ENCODE data around the gene PTPRG.

The PTPRG gene

GRCh38 chr3:61563313-61564271, 2.2 kb downstream of the PTPRG start:
- DNase-seq = no peak

- no peak for DNase-seq
Measured at GRCh38 chr3:61564395-61565059, 3.2 kb downstream of the PTPRG start.

GRCh38 chr3:61565569-61565968, 4.2 kb downstream of the PTPRG start:
- no peak for DNase-seq

GRCh38 chr3:61568127-61568526, 6.8 kb downstream of the PTPRG start:
- no peak for DNase-seq

GRCh38 chr3:61569856-61570580, 8.6 kb downstream of the PTPRG start:
- no peak for DNase-seq

- DNase-seq = no peak
Measured at GRCh38 chr3:61570813-61571212, 9.4 kb downstream of the PTPRG start.

GRCh38 chr3:61571516-61572336, 10.4 kb downstream of the PTPRG start:
- DNase-seq = no peak

- no peak for DNase-seq
Measured at GRCh38 chr3:61572879-61573278, 11.5 kb downstream of the PTPRG start.

- no peak for DNase-seq
Measured at GRCh38 chr3:61573441-61573840, 12.1 kb downstream of the PTPRG start.

GRCh38 chr3:61574854-61575253, 13.5 kb downstream of the PTPRG start:
- DNase-seq = no peak

- no peak for DNase-seq
Measured at GRCh38 chr3:61575893-61576292, 14.5 kb downstream of the PTPRG start.

- DNase-seq = no peak
Measured at GRCh38 chr3:61577760-61578159, 16.4 kb downstream of the PTPRG start.

- DNase-seq = no peak
Measured at GRCh38 chr3:61578667-61579367, 17.4 kb downstream of the PTPRG start.

- no peak for DNase-seq
Measured at GRCh38 chr3:61579685-61580084, 18.3 kb downstream of the PTPRG start.

- DNase-seq = no peak
Measured at GRCh38 chr3:61580982-61581643, 19.7 kb downstream of the PTPRG start.

- DNase-seq = no peak
Measured at GRCh38 chr3:61582287-61582686, 20.9 kb downstream of the PTPRG start.

- no peak for DNase-seq
Measured at GRCh38 chr3:61582846-61583245, 21.5 kb downstream of the PTPRG start.

GRCh38 chr3:61583890-61584875, 22.8 kb downstream of the PTPRG start:
- DNase-seq = no peak

- DNase-seq = no peak
Measured at GRCh38 chr3:61589856-61590255, 28.5 kb downstream of the PTPRG start.

- no peak for DNase-seq
Measured at GRCh38 chr3:61591300-61591699, 29.9 kb downstream of the PTPRG start.
